ENCODE measurements around the gene RIC3. TPM values are rescaled to one million over a fixed set of nuclear protein-coding genes. Genes with fewer than 3 reads are reported as not detected.

The RIC3 gene
- total and polyA plus RNA-seq, 2 experiments from 2014 or later: 3.2 to 3.6 TPM

DNA sequence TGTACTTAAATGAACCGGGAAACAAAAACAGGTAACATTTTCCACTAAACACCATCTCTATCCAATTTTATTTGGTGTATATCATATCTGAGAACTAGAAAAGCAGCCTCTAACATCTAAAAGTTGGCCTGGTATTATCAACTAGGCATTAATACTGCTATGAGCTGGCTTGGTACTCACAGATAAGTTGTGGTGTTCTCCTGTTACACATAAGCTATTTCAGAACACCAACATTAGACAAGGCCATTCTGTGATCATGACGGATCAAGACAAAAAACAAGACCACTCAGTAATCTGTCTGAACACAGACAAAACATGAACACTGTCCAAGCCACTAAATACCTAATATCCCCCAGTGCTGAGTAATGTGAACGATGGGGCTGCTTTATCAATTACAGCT is 11.9 kb downstream of the RIC3 start:
- Histone ChIP-seq H4K20me1 (ENCODE audit: insufficient read depth, poor library complexity, severe bottlenecking) (no peaks in the 10 kb centered on the region), H2AFZ (no peak overlapping the region), H3K79me2 (no peaks in the 10 kb centered on the region), H3K4me3 (no peak overlapping the region), H3K4me2 (no peak overlapping the region), H3K27ac (no peak overlapping the region), H3K36me3 (replicated peaks; ENCODE audit: insufficient read depth, low read depth) (no peaks in the 10 kb centered on the region), H3K4me1 (ENCODE audit: insufficient read depth) (no peaks in the 10 kb centered on the region), H3K9me3 (ENCODE audit: low read depth) (no peaks in the 10 kb centered on the region), H3K9me2 (replicated peaks; ENCODE audit: insufficient read depth) (no peaks in the 10 kb centered on the region), H3K27me3 (peaks cover 7% of the 10 kb centered on the region)
- no peak for DNase-seq (ENCODE audit: low spot score)
- 66% methylated on average over 3 of the region's 3 CpGs for WGBS (ENCODE audit: low lambda C conversion rate, missing lambda C conversion rate)
- no peak for TF ChIP-seq EZH2phosphoT487 (IDR thresholded peaks at IDR 0.05; ENCODE audit: low read depth, severe bottlenecking, unreplicated experiment)
- TF ChIP-seq, protein P1, sequence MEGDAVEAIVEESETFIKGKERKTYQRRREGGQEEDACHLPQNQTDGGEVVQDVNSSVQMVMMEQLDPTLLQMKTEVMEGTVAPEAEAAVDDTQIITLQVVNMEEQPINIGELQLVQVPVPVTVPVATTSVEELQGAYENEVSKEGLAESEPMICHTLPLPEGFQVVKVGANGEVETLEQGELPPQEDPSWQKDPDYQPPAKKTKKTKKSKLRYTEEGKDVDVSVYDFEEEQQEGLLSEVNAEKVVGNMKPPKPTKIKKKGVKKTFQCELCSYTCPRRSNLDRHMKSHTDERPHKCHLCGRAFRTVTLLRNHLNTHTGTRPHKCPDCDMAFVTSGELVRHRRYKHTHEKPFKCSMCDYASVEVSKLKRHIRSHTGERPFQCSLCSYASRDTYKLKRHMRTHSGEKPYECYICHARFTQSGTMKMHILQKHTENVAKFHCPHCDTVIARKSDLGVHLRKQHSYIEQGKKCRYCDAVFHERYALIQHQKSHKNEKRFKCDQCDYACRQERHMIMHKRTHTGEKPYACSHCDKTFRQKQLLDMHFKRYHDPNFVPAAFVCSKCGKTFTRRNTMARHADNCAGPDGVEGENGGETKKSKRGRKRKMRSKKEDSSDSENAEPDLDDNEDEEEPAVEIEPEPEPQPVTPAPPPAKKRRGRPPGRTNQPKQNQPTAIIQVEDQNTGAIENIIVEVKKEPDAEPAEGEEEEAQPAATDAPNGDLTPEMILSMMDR (IDR thresholded peaks at IDR 0.05; ENCODE audit: poor library complexity): no peak
- no peak for TF ChIP-seq EZH2 (IDR thresholded peaks at IDR 0.05; ENCODE audit: borderline replicate concordance)

DNA sequence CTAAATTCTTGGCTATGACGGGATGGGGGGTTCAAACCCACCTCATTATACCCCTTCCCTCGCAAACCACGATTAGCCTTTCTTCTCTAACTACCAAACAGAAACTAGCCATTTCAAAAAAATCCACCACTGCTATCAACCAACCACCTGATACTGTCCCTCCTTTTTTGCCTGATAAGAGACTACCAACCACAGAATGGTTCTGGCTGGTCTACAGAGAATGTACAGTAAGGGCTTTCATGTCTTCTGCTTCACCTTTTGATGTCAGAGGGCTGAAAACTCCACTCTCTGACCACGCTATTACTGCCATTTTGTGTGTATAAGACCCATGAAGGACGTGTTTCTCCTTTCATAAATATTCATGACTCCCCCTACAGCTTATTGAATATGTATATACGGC is 19.1 kb downstream of the RIC3 start:
- TF ChIP-seq, protein P1 (IDR thresholded peaks at IDR 0.05; ENCODE audit: poor library complexity): no peak
- no peak for TF ChIP-seq EZH2 (IDR thresholded peaks at IDR 0.05; ENCODE audit: borderline replicate concordance)
- no peak for TF ChIP-seq EZH2phosphoT487 (IDR thresholded peaks at IDR 0.05; ENCODE audit: low read depth, severe bottlenecking, unreplicated experiment)
- Histone ChIP-seq H2AFZ (no peak overlapping the region), H3K4me3 (no peak overlapping the region), H3K27ac (no peak overlapping the region), H3K9me2 (replicated peaks; ENCODE audit: insufficient read depth) (no peaks in the 10 kb centered on the region), H3K36me3 (replicated peaks; ENCODE audit: insufficient read depth, low read depth) (no peaks in the 10 kb centered on the region), H3K9me3 (ENCODE audit: low read depth) (no peaks in the 10 kb centered on the region), H4K20me1 (ENCODE audit: insufficient read depth, poor library complexity, severe bottlenecking) (no peaks in the 10 kb centered on the region), H3K4me2 (no peak overlapping the region), H3K4me1 (ENCODE audit: insufficient read depth) (no peaks in the 10 kb centered on the region), H3K27me3 (no peaks in the 10 kb centered on the region), H3K79me2 (no peaks in the 10 kb centered on the region)
- WGBS (ENCODE audit: low lambda C conversion rate, missing lambda C conversion rate): 90% methylated on average over 6 of the region's 6 CpGs
- no peak for DNase-seq (ENCODE audit: low spot score)

DNA sequence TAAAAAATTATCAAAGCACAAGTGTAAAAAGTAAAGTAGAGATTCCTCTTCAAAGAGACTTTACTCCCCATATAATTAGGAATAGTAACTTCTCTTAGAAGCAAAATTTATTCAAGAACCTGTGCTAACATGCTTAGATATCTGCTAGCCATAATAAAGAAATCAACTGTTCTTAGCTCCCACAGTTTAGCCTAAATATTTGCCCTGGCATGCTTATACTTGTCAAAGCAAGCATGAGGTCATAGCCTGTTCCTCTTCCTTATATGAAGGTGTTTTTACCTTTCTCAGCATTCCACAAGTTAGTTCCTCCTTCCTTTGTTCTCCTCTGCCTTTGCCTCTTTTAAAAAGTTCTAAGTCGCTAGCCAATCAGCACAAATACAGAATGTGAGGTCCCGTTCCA is 30.3 kb downstream of the RIC3 start:
- Histone ChIP-seq H3K4me1 (ENCODE audit: insufficient read depth) (no peaks in the 10 kb centered on the region), H3K27me3 (no peaks in the 10 kb centered on the region), H3K4me2 (no peak overlapping the region), H2AFZ (no peak overlapping the region), H4K20me1 (ENCODE audit: insufficient read depth, poor library complexity, severe bottlenecking) (no peaks in the 10 kb centered on the region), H3K4me3 (no peak overlapping the region), H3K9me3 (ENCODE audit: low read depth) (no peaks in the 10 kb centered on the region), H3K27ac (no peak overlapping the region), H3K79me2 (no peaks in the 10 kb centered on the region), H3K9me2 (replicated peaks; ENCODE audit: insufficient read depth) (no peaks in the 10 kb centered on the region), H3K36me3 (replicated peaks; ENCODE audit: insufficient read depth, low read depth) (no peaks in the 10 kb centered on the region)
- TF ChIP-seq, protein P1 (IDR thresholded peaks at IDR 0.05; ENCODE audit: poor library complexity): no peak
- TF ChIP-seq EZH2phosphoT487 (IDR thresholded peaks at IDR 0.05; ENCODE audit: low read depth, severe bottlenecking, unreplicated experiment) (no peak), EZH2 (IDR thresholded peaks at IDR 0.05; ENCODE audit: borderline replicate concordance) (no peak)
- DNase-seq (ENCODE audit: low spot score): no peak
- 90% methylated on average over 2 of the region's 2 CpGs for whole genome bisulfite sequencing (ENCODE audit: low lambda C conversion rate, missing lambda C conversion rate)

DNA sequence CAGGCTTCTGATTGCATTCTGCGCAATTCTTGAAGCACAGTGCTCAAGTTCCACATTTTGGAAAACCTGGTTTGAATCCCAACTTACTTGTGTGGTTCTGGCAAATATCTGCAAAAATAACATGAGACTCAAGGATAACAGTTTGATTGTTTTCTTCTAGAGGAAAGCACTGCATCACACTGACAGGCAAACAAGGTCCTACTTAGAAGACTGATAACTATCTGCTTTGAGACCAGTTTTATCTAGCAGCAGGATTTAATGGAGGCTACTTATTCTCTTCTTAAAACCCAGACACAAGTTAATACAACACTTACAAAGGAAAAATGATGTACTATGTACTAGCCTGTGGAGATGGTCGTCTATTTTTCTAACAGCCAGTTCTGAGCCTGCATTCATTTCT is 41.4 kb downstream of the RIC3 start:
- no peak for DNase-seq (ENCODE audit: low spot score)
- Histone ChIP-seq H3K36me3 (replicated peaks; ENCODE audit: insufficient read depth, low read depth) (no peaks in the 10 kb centered on the region), H3K9me2 (replicated peaks; ENCODE audit: insufficient read depth) (no peaks in the 10 kb centered on the region), H3K9me3 (ENCODE audit: low read depth) (no peaks in the 10 kb centered on the region), H4K20me1 (ENCODE audit: insufficient read depth, poor library complexity, severe bottlenecking) (no peaks in the 10 kb centered on the region), H3K27me3 (no peaks in the 10 kb centered on the region), H3K4me1 (ENCODE audit: insufficient read depth) (no peaks in the 10 kb centered on the region), H3K4me3 (no peak overlapping the region), H3K27ac (no peak overlapping the region), H3K4me2 (no peak overlapping the region), H2AFZ (no peak overlapping the region), H3K79me2 (no peaks in the 10 kb centered on the region)
- WGBS (ENCODE audit: low lambda C conversion rate, missing lambda C conversion rate): 55% methylated on average over 2 of the region's 2 CpGs
- no peak for TF ChIP-seq EZH2phosphoT487 (IDR thresholded peaks at IDR 0.05; ENCODE audit: low read depth, severe bottlenecking, unreplicated experiment)
- no peak for TF ChIP-seq EZH2 (IDR thresholded peaks at IDR 0.05; ENCODE audit: borderline replicate concordance)
- TF ChIP-seq, protein P1 (IDR thresholded peaks at IDR 0.05; ENCODE audit: poor library complexity): no peak
